Myometrial cell (primary cell): ENCODE results near the gene PRMT6. TPM values are rescaled to one million over a fixed set of nuclear protein-coding genes. Genes with fewer than 3 reads are reported as not detected.

Experiments used
- total RNA-seq: library from RNA; depleted of rRNA; stranded (reverse); fragments of >200 nt; gene quantifications from 2 replicates; pipeline ENCODE4 v1.2.3, GENCODE V29; 2015

PRMT6 gene
- total RNA-seq: 15.0 and 22.9 TPM in 2 replicates

DNA sequence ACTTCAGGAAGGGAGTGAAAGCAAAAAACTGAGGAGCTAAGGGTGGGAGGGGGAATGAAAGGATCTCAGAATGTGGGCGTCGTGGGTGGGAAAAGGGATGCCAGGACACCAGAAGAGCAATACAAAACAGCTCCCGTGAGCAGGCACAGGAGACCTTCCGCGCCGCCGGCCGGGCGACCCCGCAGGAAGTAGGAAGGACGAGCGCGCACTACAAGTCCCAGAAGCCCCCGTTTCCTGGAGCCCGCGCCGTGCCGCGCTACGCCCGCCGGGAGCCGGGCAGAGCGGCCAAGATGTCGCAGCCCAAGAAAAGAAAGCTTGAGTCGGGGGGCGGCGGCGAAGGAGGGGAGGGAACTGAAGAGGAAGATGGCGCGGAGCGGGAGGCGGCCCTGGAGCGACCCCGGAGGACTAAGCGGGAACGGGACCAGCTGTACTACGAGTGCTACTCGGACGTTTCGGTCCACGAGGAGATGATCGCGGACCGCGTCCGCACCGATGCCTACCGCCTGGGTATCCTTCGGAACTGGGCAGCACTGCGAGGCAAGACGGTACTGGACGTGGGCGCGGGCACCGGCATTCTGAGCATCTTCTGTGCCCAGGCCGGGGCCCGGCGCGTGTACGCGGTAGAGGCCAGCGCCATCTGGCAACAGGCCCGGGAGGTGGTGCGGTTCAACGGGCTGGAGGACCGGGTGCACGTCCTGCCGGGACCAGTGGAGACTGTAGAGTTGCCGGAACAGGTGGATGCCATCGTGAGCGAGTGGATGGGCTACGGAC lies at the start of gene PRMT6:
PRMT6 (plus strand) TSS at position 249 of the 771 bp plus-strand sequence; CDS start at position 291, 42 bp downstream.

Other genes with a start within 250 kb of the PRMT6 start
- gene NTNG1, start 84.4 kb downstream of the PRMT6 start, total RNA-seq: 5.7 and 12.7 TPM in 2 replicates